ENCODE results near the gene TOE1.
"Not testable (repeated sequence)": the region's sequence is repeated elsewhere in the genome, so short reads cannot be mapped to it uniquely, and the experiment has no call there.

Gene TOE1

GRCh38 chr1:45339789-45340558 is at the start of gene TOE1, which contains the start of gene MUTYH:
Gene TOE1 (plus strand): TSS chr1:45340170. CDS start chr1:45340253, 83 bp downstream.
Gene MUTYH (minus strand): TSS chr1:45340440. CDS start chr1:45334505, 5,935 bp downstream.
- DNase-seq (ENCODE audit: low read depth): peak; percentile 94

- DNase-seq (ENCODE audit: low read depth): not testable (repeated sequence)
Observed at GRCh38 chr1:45291002-45291401, 49.0 kb upstream of the TOE1 start.

- no peak for DNase-seq (ENCODE audit: low read depth)
Observed at GRCh38 chr1:45291716-45292115, 48.3 kb upstream of the TOE1 start.

- peak; percentile 12 for DNase-seq (ENCODE audit: low read depth)
Observed at GRCh38 chr1:45297666-45298356, 42.2 kb upstream of the TOE1 start.

GRCh38 chr1:45299296-45299695 is 40.7 kb upstream of the TOE1 start:
- no peak for DNase-seq (ENCODE audit: low read depth)

- DNase-seq (ENCODE audit: low read depth): peak; percentile 85
Observed at GRCh38 chr1:45299981-45300668, 39.8 kb upstream of the TOE1 start.

- no peak for DNase-seq (ENCODE audit: low read depth)
Observed at GRCh38 chr1:45300669-45300997, 39.3 kb upstream of the TOE1 start.

- DNase-seq (ENCODE audit: low read depth): no peak
Observed at GRCh38 chr1:45302505-45303150, 37.3 kb upstream of the TOE1 start.

GRCh38 chr1:45303520-45304310 is 36.3 kb upstream of the TOE1 start:
- DNase-seq (ENCODE audit: low read depth): peak; percentile 99

GRCh38 chr1:45304311-45305081 is 35.5 kb upstream of the TOE1 start:
- DNase-seq (ENCODE audit: low read depth): peak; percentile 47

- DNase-seq (ENCODE audit: low read depth): no peak
Observed at GRCh38 chr1:45305231-45305630, 34.7 kb upstream of the TOE1 start.

GRCh38 chr1:45306319-45306718 is 33.7 kb upstream of the TOE1 start:
- DNase-seq (ENCODE audit: low read depth): peak; percentile 44

- no peak for DNase-seq (ENCODE audit: low read depth)
Observed at GRCh38 chr1:45306905-45307304, 33.1 kb upstream of the TOE1 start.

- no peak for DNase-seq (ENCODE audit: low read depth)
Observed at GRCh38 chr1:45314266-45314665, 25.7 kb upstream of the TOE1 start.

- DNase-seq (ENCODE audit: low read depth): no peak
Observed at GRCh38 chr1:45317166-45317565, 22.8 kb upstream of the TOE1 start.

- DNase-seq (ENCODE audit: low read depth): no peak
Observed at GRCh38 chr1:45319761-45320160, 20.2 kb upstream of the TOE1 start.

GRCh38 chr1:45321444-45321843 is 18.5 kb upstream of the TOE1 start:
- no peak for DNase-seq (ENCODE audit: low read depth)

- DNase-seq (ENCODE audit: low read depth): no peak
Observed at GRCh38 chr1:45322486-45323040, 17.4 kb upstream of the TOE1 start.

- no peak for DNase-seq (ENCODE audit: low read depth)
Observed at GRCh38 chr1:45325851-45326506, 14.0 kb upstream of the TOE1 start.
